Measurements from ENCODE around the gene PARD3B.

GRCh38 chr2:204560902-204561301, 15.6 kb downstream of the PARD3B start:
- TF ChIP-seq CTCF (IDR thresholded peaks at IDR 0.05) (no peak), POLR2A (IDR thresholded peaks at IDR 0.05) (no peak)

Data from transverse colon (tissue), 3 donors.